Measurements from ENCODE around the gene TPCN1.

Gene TPCN1

GRCh38 chr12:113246478-113247122 is 25.3 kb downstream of the TPCN1 start:
- H2AK5ac ChIP-seq (ENCODE audit: low read length, severe bottlenecking) = peak overlapping the region; percentile 87
- peak overlapping the region; percentile 86 to 95 for H3K18ac ChIP-seq (ENCODE audit: low read depth in 1 of 2, low read length in 2 of 2)
- peak overlapping the region; percentile 95 for H4K91ac ChIP-seq (ENCODE audit: low read length)
- peak overlapping the region; percentile 89 for H4K8ac ChIP-seq (ENCODE audit: low read length)
- peaks cover 13% of the 10 kb centered on the region for H3K79me1 ChIP-seq (replicated peaks; ENCODE audit: low read length, poor library complexity, severe bottlenecking)
- no peak overlapping the region for H2AFZ ChIP-seq (ENCODE audit: low read depth, low read length)
- no peaks in the 10 kb centered on the region for H3K27me3 ChIP-seq (ENCODE audit: control insufficient read depth in 1 of 2, insufficient read depth in 1 of 2, low read length in 2 of 2)
- H2BK5ac ChIP-seq (ENCODE audit: low read depth, low read length, poor library complexity, severe bottlenecking) = peak overlapping the region; percentile 11
- H3K9ac ChIP-seq (ENCODE audit: low read length) = peak overlapping the region; percentile 65
- peaks cover 19 to 27% of the 10 kb centered on the region in 2 experiments for H3K36me3 ChIP-seq (ENCODE audit: control insufficient read depth in 1 of 2, insufficient read depth in 2 of 2, low read depth in 1 of 2, low read length in 2 of 2)
- peak overlapping the region; percentile 57 to 97 for H3K4ac ChIP-seq (ENCODE audit: low read depth in 1 of 2, low read length in 2 of 2)
- peak overlapping the region in 1 of 2 experiments; percentile 94 for H3K14ac ChIP-seq (ENCODE audit: low read length in 2 of 2)
- H3K23ac ChIP-seq (ENCODE audit: low read length in 2 of 2) = peak overlapping the region in 1 of 2 experiments; percentile 20
- H2BK15ac ChIP-seq (ENCODE audit: low read depth, poor library complexity, severe bottlenecking) = peak overlapping the region; percentile 85
- WGBS = 25% methylated on average over 17 of the region's 18 CpGs
- peak overlapping the region in 1 of 2 experiments; percentile 63 for H3K4me3 ChIP-seq (ENCODE audit: insufficient read depth in 1 of 2, low read depth in 1 of 2, low read length in 2 of 2)
- H2BK12ac ChIP-seq (ENCODE audit: low read length in 2 of 2) = peak overlapping the region; percentile 89 to 99
- H3K4me1 ChIP-seq (ENCODE audit: control insufficient read depth, insufficient read depth, low read depth, low read length) = peaks cover 39% of the 10 kb centered on the region
- no peak overlapping the region for H3K4me2 ChIP-seq (ENCODE audit: low read length, poor library complexity, severe bottlenecking)
- H2BK120ac ChIP-seq (ENCODE audit: low read depth, low read length) = peak overlapping the region; percentile 90
- no peaks in the 10 kb centered on the region for H3K9me3 ChIP-seq (ENCODE audit: control insufficient read depth, low read length)
- peak overlapping the region; percentile 91 for H3K27ac ChIP-seq (ENCODE audit: low read length, poor library complexity, severe bottlenecking)
- DNase-seq = no peak

GRCh38 chr12:113247123-113248050 is 26.1 kb downstream of the TPCN1 start:
- H3K4me2 ChIP-seq (ENCODE audit: low read length, poor library complexity, severe bottlenecking) = no peak overlapping the region
- no peak overlapping the region for H3K4me3 ChIP-seq (ENCODE audit: insufficient read depth in 1 of 2, low read depth in 1 of 2, low read length in 2 of 2)
- H3K4me1 ChIP-seq (ENCODE audit: control insufficient read depth, insufficient read depth, low read depth, low read length) = peaks cover 33% of the 10 kb centered on the region
- peak overlapping the region in 1 of 2 experiments; percentile 20 for H3K23ac ChIP-seq (ENCODE audit: low read length in 2 of 2)
- H3K27me3 ChIP-seq (ENCODE audit: control insufficient read depth in 1 of 2, insufficient read depth in 1 of 2, low read length in 2 of 2) = no peaks in the 10 kb centered on the region
- H3K4ac ChIP-seq (ENCODE audit: low read depth in 1 of 2, low read length in 2 of 2) = peak overlapping the region; percentile 57 to 97
- H2BK12ac ChIP-seq (ENCODE audit: low read length in 2 of 2) = peak overlapping the region; percentile 89 to 99
- peak overlapping the region; percentile 91 for H3K27ac ChIP-seq (ENCODE audit: low read length, poor library complexity, severe bottlenecking)
- H3K9me3 ChIP-seq (ENCODE audit: control insufficient read depth, low read length) = no peaks in the 10 kb centered on the region
- WGBS = 71% methylated on average over 21 of the region's 21 CpGs
- peaks cover 26 to 35% of the 10 kb centered on the region in 2 experiments for H3K36me3 ChIP-seq (ENCODE audit: control insufficient read depth in 1 of 2, insufficient read depth in 2 of 2, low read depth in 1 of 2, low read length in 2 of 2)
- peaks cover 16% of the 10 kb centered on the region for H3K79me1 ChIP-seq (replicated peaks; ENCODE audit: low read length, poor library complexity, severe bottlenecking)
- DNase-seq = peak; percentile 71
- H4K91ac ChIP-seq (ENCODE audit: low read length) = peak overlapping the region; percentile 95
- H2BK120ac ChIP-seq (ENCODE audit: low read depth, low read length) = peak overlapping the region; percentile 93
- peak overlapping the region; percentile 86 to 95 for H3K18ac ChIP-seq (ENCODE audit: low read depth in 1 of 2, low read length in 2 of 2)
- no peak overlapping the region for H2AFZ ChIP-seq (ENCODE audit: low read depth, low read length)
- H3K9ac ChIP-seq (ENCODE audit: low read length) = no peak overlapping the region
- no peak overlapping the region for H2BK5ac ChIP-seq (ENCODE audit: low read depth, low read length, poor library complexity, severe bottlenecking)
- peak overlapping the region; percentile 87 for H2AK5ac ChIP-seq (ENCODE audit: low read length, severe bottlenecking)
- peak overlapping the region; percentile 89 for H4K8ac ChIP-seq (ENCODE audit: low read length)
- peak overlapping the region in 1 of 2 experiments; percentile 94 for H3K14ac ChIP-seq (ENCODE audit: low read length in 2 of 2)
- peak overlapping the region; percentile 77 for H2BK15ac ChIP-seq (ENCODE audit: low read depth, poor library complexity, severe bottlenecking)

DNA sequence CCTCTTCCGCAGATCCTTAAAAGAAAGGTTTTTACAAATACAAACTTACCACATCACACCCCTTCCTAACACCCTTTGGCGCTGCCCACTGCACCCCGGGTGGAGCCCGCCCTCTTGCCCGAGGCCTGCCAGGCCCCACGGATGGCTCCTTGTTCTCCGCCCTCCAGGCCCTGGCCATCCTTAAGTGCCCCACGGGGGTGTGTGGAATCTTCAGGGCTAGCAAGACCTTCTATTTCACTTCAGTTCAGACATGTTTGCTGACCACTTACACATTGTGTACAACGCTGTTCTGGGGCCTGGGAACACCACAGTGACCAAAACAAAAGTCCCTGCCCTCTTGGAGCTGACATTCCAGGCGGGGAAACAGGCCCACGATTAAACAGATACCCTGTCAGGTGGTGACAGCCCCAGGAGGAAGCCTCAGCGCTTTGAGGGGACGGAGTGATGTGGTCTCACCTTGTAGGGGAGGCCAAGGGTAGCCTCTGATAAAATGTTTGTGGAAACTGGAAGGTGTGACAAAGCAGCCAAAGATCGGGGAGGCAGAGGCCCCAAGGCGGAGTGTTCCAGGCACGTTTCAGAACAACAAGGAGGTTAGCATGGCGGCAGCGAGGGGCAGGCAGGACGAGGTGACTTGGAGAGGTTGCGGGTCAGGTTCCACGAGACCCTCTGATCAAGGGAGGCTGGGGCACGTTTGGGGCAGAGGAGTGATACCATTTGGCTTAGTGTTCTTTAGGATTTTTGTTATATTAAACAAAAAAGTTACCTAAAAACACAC is 27.0 kb downstream of the TPCN1 start:
- no peak overlapping the region for H3K4me3 ChIP-seq (ENCODE audit: insufficient read depth in 1 of 2, low read depth in 1 of 2, low read length in 2 of 2)
- 94% methylated on average over 21 of the region's 22 CpGs for WGBS
- H3K9me3 ChIP-seq (ENCODE audit: control insufficient read depth, low read length) = peaks cover 4% of the 10 kb centered on the region
- H3K4me2 ChIP-seq (ENCODE audit: low read length, poor library complexity, severe bottlenecking) = no peak overlapping the region
- no peak overlapping the region for H3K27ac ChIP-seq (ENCODE audit: low read length, poor library complexity, severe bottlenecking)
- no peak overlapping the region for H2BK5ac ChIP-seq (ENCODE audit: low read depth, low read length, poor library complexity, severe bottlenecking)
- H3K9ac ChIP-seq (ENCODE audit: low read length) = no peak overlapping the region
- peaks cover 28 to 39% of the 10 kb centered on the region in 2 experiments for H3K36me3 ChIP-seq (ENCODE audit: control insufficient read depth in 1 of 2, insufficient read depth in 2 of 2, low read depth in 1 of 2, low read length in 2 of 2)
- H4K8ac ChIP-seq (ENCODE audit: low read length) = peak overlapping the region; percentile 47
- no peaks in the 10 kb centered on the region for H3K27me3 ChIP-seq (ENCODE audit: control insufficient read depth in 1 of 2, insufficient read depth in 1 of 2, low read length in 2 of 2)
- peaks cover 28% of the 10 kb centered on the region for H3K4me1 ChIP-seq (ENCODE audit: control insufficient read depth, insufficient read depth, low read depth, low read length)
- peak overlapping the region; percentile 59 for H4K91ac ChIP-seq (ENCODE audit: low read length)
- no peak overlapping the region for H3K23ac ChIP-seq (ENCODE audit: low read length in 2 of 2)
- H2AFZ ChIP-seq (ENCODE audit: low read depth, low read length) = no peak overlapping the region
- peak overlapping the region in 1 of 2 experiments; percentile 51 for H2BK12ac ChIP-seq (ENCODE audit: low read length in 2 of 2)
- no peak overlapping the region for H2AK5ac ChIP-seq (ENCODE audit: low read length, severe bottlenecking)
- no peak overlapping the region for H2BK120ac ChIP-seq (ENCODE audit: low read depth, low read length)
- H3K79me1 ChIP-seq (replicated peaks; ENCODE audit: low read length, poor library complexity, severe bottlenecking) = peaks cover 18% of the 10 kb centered on the region
- no peak overlapping the region for H3K14ac ChIP-seq (ENCODE audit: low read length in 2 of 2)
- peak overlapping the region; percentile 3 to 48 for H3K18ac ChIP-seq (ENCODE audit: low read depth in 1 of 2, low read length in 2 of 2)
- peak overlapping the region in 1 of 2 experiments; percentile 24 for H3K4ac ChIP-seq (ENCODE audit: low read depth in 1 of 2, low read length in 2 of 2)
- no peak for DNase-seq
- peak overlapping the region; percentile 78 for H2BK15ac ChIP-seq (ENCODE audit: low read depth, poor library complexity, severe bottlenecking)

All from mesenchymal stem cell (in vitro differentiated cells and primary cell).